Measurements from ENCODE around the gene PEX12.
"Not testable (repeated sequence)": the region's sequence is repeated elsewhere in the genome, so short reads cannot be mapped to it uniquely, and the experiment has no call there.

Gene PEX12

GRCh38 chr17:35575759-35576158, 2.6 kb downstream of the PEX12 start:
- no peak for DNase-seq

DNA sequence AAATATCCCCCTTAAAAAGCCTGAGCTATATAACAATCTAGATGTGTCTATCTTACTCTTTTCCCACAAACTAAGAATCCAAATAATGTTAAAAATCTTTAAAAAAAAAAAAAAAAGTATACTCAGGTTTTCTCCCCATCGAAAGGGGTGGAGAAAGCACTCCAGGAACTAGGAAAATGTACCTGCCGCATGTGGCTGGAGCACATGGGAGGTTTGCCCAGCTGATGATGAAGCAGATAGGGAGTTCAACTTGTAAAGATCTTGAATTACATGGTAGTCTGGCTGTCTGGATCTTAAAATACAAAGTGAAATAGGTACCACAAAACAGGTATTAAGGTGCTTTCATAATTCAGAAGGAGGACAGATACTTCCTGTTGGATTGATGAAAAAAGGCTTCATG, 9.0 kb downstream of the PEX12 start:
- DNase-seq = no peak

DNA sequence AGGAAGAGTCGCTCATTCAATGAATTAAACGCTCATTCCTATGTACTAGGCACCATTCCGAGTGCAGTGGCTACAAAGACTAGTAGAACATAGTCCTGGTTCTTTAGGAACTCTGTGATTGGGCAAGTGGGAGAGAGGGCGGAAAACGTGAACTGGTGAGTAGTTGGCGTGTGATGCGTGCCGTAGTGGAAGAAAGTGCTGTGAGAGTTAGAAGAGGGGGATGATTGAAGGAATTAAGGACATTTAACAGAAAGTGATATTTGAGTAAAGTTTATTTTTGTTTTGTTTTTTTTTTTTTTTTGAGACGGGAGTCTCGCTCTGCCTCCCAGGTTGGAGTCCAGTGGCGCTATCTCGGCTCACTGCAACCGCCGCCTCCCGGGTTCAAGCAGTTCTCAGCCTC, 9.8 kb downstream of the PEX12 start:
- peak; percentile 68 for DNase-seq

- DNase-seq = no peak
These were observed 11.4 kb downstream of the PEX12 start for GRCh38 chr17:35566968-35567367.

GRCh38 chr17:35563181-35563580, 15.2 kb downstream of the PEX12 start:
- not testable (repeated sequence) for DNase-seq

GRCh38 chr17:35560703-35561102, 17.7 kb downstream of the PEX12 start, which contains the start of gene SLFN14:
SLFN14 (minus strand) TSS chr17:35560819; CDS start chr17:35558062, 2,757 bp downstream.
- DNase-seq = peak; percentile 100

GRCh38 chr17:35559495-35560210, 18.7 kb downstream of the PEX12 start:
- peak; percentile 58 for DNase-seq

GRCh38 chr17:35557353-35557752, 21.0 kb downstream of the PEX12 start:
- DNase-seq = no peak

DNA sequence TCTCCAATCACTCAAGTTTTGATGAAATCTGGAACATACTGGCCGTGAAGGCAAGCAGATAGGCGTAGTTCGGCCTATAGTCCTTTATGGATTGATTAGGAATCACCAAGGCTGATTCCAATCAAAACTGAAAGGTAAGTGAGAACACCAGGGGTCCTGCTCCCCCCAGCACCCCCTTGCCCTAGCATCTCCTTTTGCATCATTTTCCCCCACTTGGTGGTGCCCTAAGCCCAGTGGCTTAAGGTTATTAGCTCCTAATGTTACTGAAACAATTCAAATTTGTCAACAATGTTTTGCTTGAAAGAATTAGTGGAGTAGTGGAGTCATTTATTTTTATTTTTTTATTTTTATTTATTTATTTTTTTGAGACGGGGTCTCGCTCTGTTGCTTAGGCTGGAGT, 22.7 kb downstream of the PEX12 start:
- peak; percentile 63 for DNase-seq

DNA sequence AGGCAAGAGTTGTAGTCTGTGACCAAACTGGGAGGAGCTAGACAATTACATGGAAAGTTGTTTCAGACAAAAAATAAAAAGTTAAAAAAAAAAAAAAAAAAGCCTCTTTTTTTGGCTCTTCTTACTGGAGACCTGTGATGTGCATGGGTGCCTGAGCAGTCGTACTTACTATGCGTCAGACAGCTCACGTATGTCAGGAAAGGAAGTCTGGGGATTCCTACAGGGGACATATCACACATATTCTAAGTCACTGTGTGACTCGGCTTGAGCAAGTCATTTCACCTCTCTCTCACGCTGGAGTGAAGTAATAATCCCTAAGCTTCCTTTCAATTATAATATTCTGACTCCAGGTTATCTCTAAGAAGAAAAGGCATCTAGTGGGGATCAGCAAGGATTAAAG, 23.7 kb downstream of the PEX12 start:
- DNase-seq = no peak

GRCh38 chr17:35553310-35553709, 25.1 kb downstream of the PEX12 start:
- DNase-seq = no peak

- no peak for DNase-seq
These were observed 29.4 kb downstream of the PEX12 start for GRCh38 chr17:35548978-35549377.

GRCh38 chr17:35548208-35548810, 30.1 kb downstream of the PEX12 start:
- no peak for DNase-seq

DNA sequence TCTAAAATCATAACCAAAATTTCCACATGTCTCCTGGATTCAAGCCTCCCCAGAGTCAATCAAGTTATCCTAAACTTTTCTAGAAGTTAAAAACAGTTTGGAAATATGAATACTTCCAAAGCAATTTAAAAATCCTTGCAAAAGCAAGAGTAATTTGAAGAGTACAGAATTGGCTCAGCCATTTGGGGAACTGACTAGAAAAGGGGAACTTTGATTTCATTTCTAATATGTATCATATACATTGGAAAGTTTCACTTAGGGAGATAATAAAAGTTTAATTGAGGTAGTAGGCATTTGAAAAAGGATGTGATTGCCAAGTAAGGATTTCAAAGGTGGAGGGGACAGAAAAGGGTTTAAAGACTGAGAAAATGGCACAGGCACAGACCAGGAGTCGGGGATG, 31.9 kb downstream of the PEX12 start:
- DNase-seq = no peak

DNA sequence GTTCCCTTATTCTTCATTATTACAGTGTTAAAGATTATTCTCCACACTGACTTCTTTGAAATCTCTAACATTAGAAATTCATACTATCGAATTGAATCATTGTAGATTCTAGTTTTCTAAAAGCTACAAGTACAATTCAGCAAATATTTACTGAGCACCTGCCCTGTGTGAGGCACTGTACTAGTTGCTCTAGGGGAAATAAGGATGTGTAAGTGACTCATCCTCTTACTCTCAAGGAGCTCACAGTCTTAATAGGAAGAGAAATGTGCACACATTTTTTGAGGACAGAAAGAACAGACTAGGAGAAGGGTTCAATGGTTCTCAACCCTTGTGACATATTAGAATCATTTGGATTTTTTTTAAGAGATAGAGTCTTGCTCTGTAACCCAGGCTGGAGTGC, 33.2 kb downstream of the PEX12 start:
- DNase-seq = no peak

DNA sequence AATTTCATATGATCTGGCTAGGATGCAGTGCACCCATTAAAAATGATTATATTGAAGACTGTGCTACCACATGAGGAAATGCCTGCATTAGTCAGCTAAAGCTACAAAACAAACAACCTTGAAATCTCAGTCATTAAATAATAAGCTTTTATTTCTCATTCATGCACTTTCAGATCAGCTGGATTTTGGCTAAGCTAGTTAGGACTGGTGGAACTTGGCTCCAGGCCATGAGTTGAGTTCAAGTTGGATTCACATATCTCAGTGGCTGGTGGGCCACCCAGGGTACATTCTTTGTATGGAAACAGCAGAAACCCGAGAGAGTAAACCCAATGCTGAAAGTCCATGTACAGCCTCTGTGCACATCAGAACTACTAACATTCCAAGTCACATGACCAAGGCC, 34.5 kb downstream of the PEX12 start:
- DNase-seq = no peak

DNA sequence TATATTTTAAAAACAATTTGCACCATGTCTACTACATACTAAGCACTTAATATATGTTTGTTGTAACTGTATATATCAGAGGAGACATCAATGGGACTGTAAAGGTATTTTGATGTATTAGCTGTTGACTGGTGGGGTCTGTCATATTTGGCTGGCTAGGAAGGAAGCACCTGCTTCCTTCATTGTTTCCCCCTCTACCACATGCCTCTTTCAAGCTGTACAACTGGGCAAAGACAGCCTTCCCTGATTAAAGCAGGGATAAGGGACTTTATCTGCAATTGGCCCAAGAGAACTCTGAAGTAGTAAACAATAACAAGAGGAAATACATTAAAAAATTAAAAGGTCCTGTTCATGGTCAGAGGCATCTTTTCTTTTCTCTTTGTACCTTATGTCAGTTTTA, 35.4 kb downstream of the PEX12 start:
- no peak for DNase-seq

DNA sequence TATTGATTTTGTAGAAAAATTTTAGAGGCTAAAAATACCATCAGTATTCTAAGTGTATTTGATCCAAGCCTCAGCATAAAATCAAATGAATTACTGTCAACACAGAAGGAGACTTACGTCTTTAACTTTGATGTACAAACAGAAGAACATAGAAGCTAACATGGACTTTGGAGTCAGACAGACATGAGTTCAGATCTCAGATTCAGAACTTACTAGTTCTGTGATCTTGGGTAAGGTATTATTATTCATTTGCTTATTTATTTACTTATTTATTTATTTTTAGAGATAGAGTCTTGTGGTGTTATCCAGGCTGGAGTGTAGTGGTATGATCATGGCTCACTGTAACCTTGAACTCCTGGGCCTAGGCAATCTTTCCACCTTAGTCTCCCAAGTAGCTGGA, 36.9 kb downstream of the PEX12 start:
- no peak for DNase-seq

- DNase-seq = peak; percentile 76
These were observed 37.6 kb downstream of the PEX12 start for GRCh38 chr17:35540589-35541404.

DNA sequence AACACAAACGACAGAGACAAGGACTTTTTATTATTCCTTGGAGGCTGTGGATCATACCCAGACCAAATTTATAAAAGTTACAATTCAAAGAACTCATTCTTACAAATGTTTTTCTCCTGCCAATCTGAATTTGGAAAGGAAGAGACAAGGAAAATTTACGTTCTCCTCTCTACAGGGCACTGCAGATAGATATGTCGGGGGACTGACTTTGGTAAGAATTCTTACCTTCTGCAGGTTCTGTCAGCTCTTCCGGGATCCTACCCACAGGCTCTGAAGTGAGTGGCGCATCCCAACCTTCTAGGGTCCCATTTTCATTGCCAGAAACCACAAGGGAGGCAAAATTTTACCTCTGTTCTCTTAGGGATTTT, 38.7 kb downstream of the PEX12 start:
- no peak for DNase-seq

DNA sequence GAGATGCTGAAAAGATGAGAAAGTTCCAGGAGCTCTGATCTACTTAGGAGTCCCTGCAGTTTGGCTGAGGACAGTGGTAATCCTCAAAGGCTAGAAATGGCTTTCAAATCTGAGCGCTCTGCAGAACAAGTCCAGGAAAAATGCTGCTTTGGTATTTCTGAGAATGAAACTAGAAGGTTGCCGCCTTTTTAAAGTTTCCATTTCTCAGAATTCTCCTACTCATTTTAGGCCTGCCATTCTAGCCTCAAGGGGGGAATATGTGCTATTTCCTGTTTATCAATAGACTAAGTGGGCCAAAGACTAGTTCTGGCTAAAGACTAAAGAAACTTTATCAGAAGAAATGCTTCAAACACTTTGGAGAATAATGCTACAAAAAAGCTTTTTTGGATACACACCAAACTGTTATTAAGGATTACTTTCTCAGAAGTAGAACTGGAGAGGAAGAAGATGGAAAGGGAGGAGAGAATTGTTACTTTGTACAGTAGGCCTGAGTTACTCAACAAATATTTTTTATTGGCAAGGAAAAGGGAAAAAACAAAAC, 40.7 kb downstream of the PEX12 start, which contains the start of gene SLFN12L:
Gene SLFN12L, minus strand, starts transcription at position 78 of the 541 bp plus-strand sequence. CDS start 15,314 bp downstream, outside the sequence.
- DNase-seq = peak; percentile 61

DNA sequence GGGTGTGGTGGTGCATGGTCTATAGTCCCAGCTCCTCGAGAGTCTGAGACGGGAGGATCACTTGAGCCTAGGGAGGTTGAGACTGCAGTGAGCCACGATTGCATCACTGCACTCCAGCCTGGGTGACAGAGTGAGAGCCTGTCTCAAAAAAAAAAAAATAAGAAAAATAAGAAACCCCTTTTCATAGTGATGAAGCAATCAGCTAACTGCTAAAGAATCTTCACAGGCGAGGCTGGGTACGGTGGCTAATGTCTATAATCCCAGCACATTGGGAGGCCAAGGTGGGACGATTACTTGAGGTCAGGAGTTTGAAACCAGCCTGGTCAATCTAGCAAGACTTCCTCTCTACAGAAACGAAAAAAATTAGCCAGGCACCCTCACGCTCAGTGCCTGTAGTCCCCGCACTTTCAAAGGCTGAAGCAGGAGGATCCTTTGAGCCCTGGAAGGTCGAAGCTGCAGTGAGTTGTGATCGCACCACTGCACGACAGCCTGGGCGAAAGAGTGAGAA, 41.7 kb downstream of the PEX12 start:
- DNase-seq = no peak

GRCh38 chr17:35535406-35535805, 43.0 kb downstream of the PEX12 start:
- DNase-seq = not testable (repeated sequence)

Measured in hematopoietic multipotent progenitor cell treated with erythropoietin and hydrocortisone succinate and interleukin-3 and kit ligand, for 8 days (in vitro differentiated cells).